GM12891 (cell line): ENCODE data around the gene ZNF827.

Source experiments
- DNase-seq: peaks from one replicate; pipeline ENCODE4 v3.0.0; 2011; ENCODE audit warnings: low spot score; ENCODE audit not compliant: insufficient read length
- FAIRE-seq: peaks from 2 replicates; lab custom pipeline; 2011; peaks lifted over from hg19 to GRCh38; lab: Jason Lieb, UNC
- PAX5 ChIP-seq: IDR thresholded peaks from 2 replicates; pipeline ENCODE4 v1.6.1; 2011; ENCODE audit warnings: low read length, moderate library complexity, mild to moderate bottlenecking; ENCODE audit not compliant: insufficient read depth, severe bottlenecking
- POLR2A ChIP-seq: IDR thresholded peaks from 2 replicates; pipeline ENCODE4 v1.6.1; 2011; ENCODE audit warnings: low read depth, low read length, control low read depth
- POLR2AphosphoS5 ChIP-seq: IDR thresholded peaks from 2 replicates; pipeline ENCODE4 v1.6.1; 2011; ENCODE audit warnings: low read depth, low read length, control low read depth
- POU2F2 ChIP-seq: IDR thresholded peaks from 2 replicates; pipeline ENCODE4 v1.6.1; 2011; ENCODE audit warnings: low read depth, mild to moderate bottlenecking, control low read depth, low read length, moderate library complexity
- SPI1 ChIP-seq: IDR thresholded peaks from 2 replicates; pipeline ENCODE4 v1.6.1; 2011; ENCODE audit warnings: low read depth, low read length, control low read depth
- TAF1 ChIP-seq: IDR thresholded peaks from 2 replicates; pipeline ENCODE4 v1.6.1; 2011; ENCODE audit warnings: low read depth, low read length, control low read depth

The ZNF827 gene

GRCh38 chr4:145882604-145883003 is 56.0 kb downstream of the ZNF827 start:
- FAIRE-seq (no peak), DNase-seq (no peak)
- no peak for TF ChIP-seq POLR2A
- no peak for TF ChIP-seq PAX5
- TF ChIP-seq POU2F2, result no peak
- TF ChIP-seq TAF1, result no peak
- no peak for TF ChIP-seq SPI1
- TF ChIP-seq POLR2AphosphoS5, result no peak

- TF ChIP-seq POLR2A, result no peak
- no peak for TF ChIP-seq POLR2AphosphoS5
- TF ChIP-seq POU2F2, result peak; percentile 91; the same call in 1 of the 2 replicates
- TF ChIP-seq PAX5, result no peak
- no peak for TF ChIP-seq TAF1
- TF ChIP-seq SPI1, result no peak
- FAIRE-seq, result peak; percentile 94
- DNase-seq, result no peak
Measured at GRCh38 chr4:145881989-145882388, 56.6 kb downstream of the ZNF827 start.

DNA sequence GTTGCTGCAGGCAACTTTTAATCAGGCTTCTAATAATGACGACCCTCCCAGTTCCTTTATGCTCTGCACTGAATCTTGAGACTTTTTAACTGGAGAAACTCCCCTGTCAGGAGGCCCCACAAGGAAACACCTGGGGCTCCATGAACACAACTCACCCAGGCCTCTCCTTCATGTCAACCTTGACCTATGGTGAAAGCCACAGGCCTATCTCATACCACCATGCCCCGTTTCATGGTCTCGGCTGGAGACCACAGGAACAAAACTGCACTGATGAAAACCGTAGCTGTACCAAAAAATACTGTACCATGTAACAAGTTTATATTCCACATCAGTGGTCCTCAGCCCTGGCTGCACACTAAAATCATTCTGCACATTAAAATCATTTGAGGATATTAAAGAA is 57.0 kb downstream of the ZNF827 start:
- TF ChIP-seq TAF1, result no peak
- no peak for TF ChIP-seq POLR2AphosphoS5
- TF ChIP-seq POLR2A, result no peak
- TF ChIP-seq SPI1, result no peak
- TF ChIP-seq POU2F2, result no peak
- no peak for TF ChIP-seq PAX5
- no peak for DNase-seq
- FAIRE-seq, result no peak

DNA sequence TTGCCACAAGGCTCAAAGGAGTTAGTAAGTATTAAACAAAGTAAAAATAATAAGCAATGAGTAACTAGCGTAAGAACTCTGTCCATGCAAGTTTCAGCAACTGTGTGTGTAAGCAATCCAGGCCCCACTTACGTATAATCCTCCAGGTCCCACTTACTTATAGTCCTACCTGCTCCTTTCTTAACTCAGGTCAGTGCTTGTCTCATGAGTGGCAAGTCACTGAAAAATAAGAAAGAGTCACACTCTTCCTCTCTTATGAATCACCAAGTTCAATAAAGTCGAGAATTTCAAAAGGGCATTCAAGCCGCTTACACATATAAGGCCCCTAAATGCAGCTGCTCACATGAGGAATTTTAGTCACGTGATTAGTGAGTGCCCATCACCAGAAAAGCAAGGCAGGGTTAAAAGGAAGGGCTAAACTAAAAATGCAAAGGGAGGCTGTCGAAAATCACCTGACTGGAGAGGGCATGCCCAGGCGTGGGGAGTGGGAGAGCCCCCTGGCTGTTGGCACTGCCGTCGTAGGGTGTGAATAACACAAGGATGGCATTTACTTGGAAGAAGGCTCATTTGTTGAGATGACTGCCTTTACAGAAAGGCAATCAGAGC is 58.2 kb downstream of the ZNF827 start:
- FAIRE-seq, result no peak
- TF ChIP-seq SPI1 (no peak), POLR2A (no peak), POLR2AphosphoS5 (no peak), POU2F2 (no peak), TAF1 (no peak), PAX5 (no peak)
- DNase-seq, result no peak

DNA sequence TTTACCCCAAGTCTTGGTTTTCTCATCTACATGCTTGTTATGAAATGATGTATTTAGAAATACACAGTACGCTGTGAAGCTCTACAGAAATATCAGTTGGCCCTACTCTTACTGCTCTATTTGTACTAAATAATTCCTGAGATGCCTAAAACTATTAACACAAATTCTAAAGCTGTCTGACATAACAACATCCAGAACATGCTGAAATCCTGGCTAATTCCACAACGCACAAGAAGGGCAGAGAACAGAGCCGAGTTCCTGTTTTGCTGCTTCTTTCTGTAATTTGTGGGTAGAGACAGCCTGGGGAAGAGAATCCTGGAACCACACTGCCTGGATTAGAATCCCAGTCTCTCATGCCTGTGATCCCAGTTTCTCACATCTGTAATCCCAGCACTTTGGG is 59.0 kb downstream of the ZNF827 start:
- DNase-seq (no peak), FAIRE-seq (no peak)
- TF ChIP-seq SPI1, result no peak
- no peak for TF ChIP-seq TAF1
- no peak for TF ChIP-seq PAX5

GRCh38 chr4:145878501-145879435 is 59.9 kb downstream of the ZNF827 start:
- DNase-seq (no peak), FAIRE-seq (no peak)
- TF ChIP-seq TAF1 (no peak), POLR2AphosphoS5 (no peak), PAX5 (no peak), SPI1 (no peak), POU2F2 (no peak), POLR2A (no peak)

DNA sequence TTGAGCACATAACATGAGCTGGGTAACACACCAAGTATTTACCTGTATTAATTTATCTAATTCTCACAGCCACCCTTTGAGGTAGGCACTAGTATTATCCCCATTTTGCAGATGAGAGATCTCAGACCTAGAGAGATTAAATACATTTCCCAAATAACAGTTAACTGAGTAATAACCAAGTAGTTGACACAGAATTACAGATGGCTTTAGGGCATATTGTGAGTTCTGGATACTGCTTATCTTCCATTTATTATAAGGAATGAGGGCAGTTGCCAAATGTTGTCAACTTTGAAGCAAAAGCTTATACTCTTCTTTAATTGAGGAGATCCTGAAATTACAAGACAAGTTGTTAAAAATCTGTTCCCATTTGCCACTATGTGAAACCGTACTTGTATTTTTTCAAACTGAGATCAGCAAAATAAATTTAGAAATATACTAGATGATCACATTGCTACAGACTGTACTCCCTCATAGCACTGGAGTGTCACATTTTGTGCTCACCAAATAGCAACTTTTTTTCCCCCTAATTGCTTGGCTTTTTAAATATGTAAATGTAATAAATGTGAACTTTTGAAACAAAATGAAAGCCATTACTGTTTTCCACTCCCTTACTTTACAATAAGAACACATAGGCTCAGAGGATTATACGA is 62.0 kb downstream of the ZNF827 start:
- DNase-seq (no peak), FAIRE-seq (peak; percentile 54)
- TF ChIP-seq POU2F2 (no peak), TAF1 (no peak), SPI1 (no peak), POLR2AphosphoS5 (no peak), PAX5 (no peak), POLR2A (no peak)

GRCh38 chr4:145873901-145874300 is 64.7 kb downstream of the ZNF827 start:
- DNase-seq (no peak), FAIRE-seq (no peak)
- TF ChIP-seq SPI1 (no peak), POLR2AphosphoS5 (no peak), PAX5 (no peak)

DNA sequence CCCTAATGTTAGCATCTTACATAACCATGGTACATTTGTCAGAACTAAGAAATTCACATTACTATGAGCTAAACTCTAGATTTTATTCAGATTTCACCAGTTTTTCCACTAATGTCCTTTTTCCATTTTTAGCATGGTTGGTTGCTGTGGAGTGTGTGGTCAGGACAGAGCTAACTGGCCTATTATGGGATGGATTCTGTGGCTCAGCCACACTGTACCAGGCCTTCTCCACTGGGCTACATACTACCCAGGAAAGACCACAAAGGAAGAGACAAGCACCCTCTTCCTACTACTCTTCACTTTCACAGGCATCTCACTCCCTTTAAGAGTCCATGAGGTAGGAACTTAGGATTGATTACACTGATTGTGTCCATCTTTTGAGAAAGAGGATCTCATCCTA is 67.4 kb downstream of the ZNF827 start:
- TF ChIP-seq SPI1 (no peak), PAX5 (no peak), POLR2A (no peak), POU2F2 (no peak), POLR2AphosphoS5 (no peak), TAF1 (no peak)
- no peak for DNase-seq
- peak; percentile 72 for FAIRE-seq
